Measurements from ENCODE around the gene PPP1R2. TPM values are rescaled to one million over a fixed set of nuclear protein-coding genes. Genes with fewer than 3 reads are reported as not detected.
"Not testable (repeated sequence)": the region's sequence is repeated elsewhere in the genome, so short reads cannot be mapped to it uniquely, and the experiment has no call there.

PPP1R2 gene
- total RNA-seq, 4 donors from 2014 or later, result 48.2 to 79.8 (median 66.0) TPM

- DNase-seq, result no peak
- TF ChIP-seq POLR2A (IDR thresholded peaks at IDR 0.05), result no peak
- TF ChIP-seq CTCF (IDR thresholded peaks at IDR 0.05), result no peak
- H3K27ac ChIP-seq, result no peak overlapping the region
- H3K36me3 ChIP-seq, result peaks cover 0 to 44% (median 0%) of the 10 kb centered on the region in 3 donors
- H3K4me1 ChIP-seq, result no peaks in the 10 kb centered on the region
- H3K27me3 ChIP-seq, result no peaks in the 10 kb centered on the region
- no peaks in the 10 kb centered on the region for H3K9me3 ChIP-seq
- no peak overlapping the region for H3K4me3 ChIP-seq
Observed at GRCh38 chr3:195512798-195513345, 30.3 kb downstream of the PPP1R2 start.

GRCh38 chr3:195511136-195511535 lies 32.0 kb downstream of the PPP1R2 start:
- no peak overlapping the region for H3K4me3 ChIP-seq
- H3K36me3 ChIP-seq, result peaks cover 0 to 28% (median 0%) of the 10 kb centered on the region in 3 donors
- DNase-seq, result no peak
- no peaks in the 10 kb centered on the region for H3K4me1 ChIP-seq
- H3K9me3 ChIP-seq, result no peaks in the 10 kb centered on the region
- no peaks in the 10 kb centered on the region for H3K27me3 ChIP-seq
- no peak for TF ChIP-seq POLR2A (IDR thresholded peaks at IDR 0.05)
- no peak for TF ChIP-seq CTCF (IDR thresholded peaks at IDR 0.05)
- H3K27ac ChIP-seq, result no peak overlapping the region

GRCh38 chr3:195508185-195508584 lies 34.9 kb downstream of the PPP1R2 start:
- Histone ChIP-seq H3K4me3 (no peak overlapping the region), H3K36me3 (peaks cover 0 to 2% (median 0%) of the 10 kb centered on the region in 3 donors), H3K9me3 (no peaks in the 10 kb centered on the region), H3K27me3 (no peaks in the 10 kb centered on the region), H3K4me1 (no peaks in the 10 kb centered on the region), H3K27ac (no peak overlapping the region)
- DNase-seq, result no peak
- TF ChIP-seq CTCF (IDR thresholded peaks at IDR 0.05) (no peak), POLR2A (IDR thresholded peaks at IDR 0.05) (no peak)

- Histone ChIP-seq H3K36me3 (no peaks in the 10 kb centered on the region), H3K27ac (no peak overlapping the region), H3K27me3 (no peaks in the 10 kb centered on the region), H3K4me3 (no peak overlapping the region), H3K4me1 (no peaks in the 10 kb centered on the region), H3K9me3 (no peaks in the 10 kb centered on the region)
- TF ChIP-seq CTCF (IDR thresholded peaks at IDR 0.05), result no peak
- TF ChIP-seq POLR2A (IDR thresholded peaks at IDR 0.05), result no peak
- no peak for DNase-seq
Observed at GRCh38 chr3:195475614-195476013, 67.5 kb downstream of the PPP1R2 start.

- not testable (repeated sequence) for H3K27ac ChIP-seq, DNase-seq, H3K4me3 ChIP-seq, H3K27me3 ChIP-seq, H3K9me3 ChIP-seq, H3K4me1 ChIP-seq, H3K36me3 ChIP-seq
Observed at GRCh38 chr3:195475116-195475515, 68.0 kb downstream of the PPP1R2 start.

- H3K27ac ChIP-seq, result no peak overlapping the region
- H3K4me1 ChIP-seq, result no peaks in the 10 kb centered on the region
- H3K4me3 ChIP-seq, result no peak overlapping the region
- no peak for DNase-seq
- no peaks in the 10 kb centered on the region for H3K36me3 ChIP-seq
- no peaks in the 10 kb centered on the region for H3K27me3 ChIP-seq
- TF ChIP-seq CTCF (IDR thresholded peaks at IDR 0.05), result no peak
- TF ChIP-seq POLR2A (IDR thresholded peaks at IDR 0.05), result no peak
- H3K9me3 ChIP-seq, result no peaks in the 10 kb centered on the region
Observed at GRCh38 chr3:195468841-195469240, 74.3 kb downstream of the PPP1R2 start.

Data from Peyer's patch (tissue), 4 donors.